SK-N-SH treated with all-trans-retinoic acid at 6 μM for 48 hours (cell line): Measurements from ENCODE around the gene ZBTB32.

Source experiments
- ARNTL ChIP-seq: fragments of 450-650 bp; formaldehyde crosslinking; IDR thresholded peaks from 2 replicates; pipeline ENCODE4 v1.5.0; 2020; ENCODE audit warnings: low read depth, mild to moderate bottlenecking, moderate library complexity, borderline replicate concordance
- BACH2 ChIP-seq: fragments of 250-450 bp; sonication (Bioruptor Pico); IDR thresholded peaks from 2 replicates; pipeline ENCODE4 v1.9.0; 2021; ENCODE audit warnings: mild to moderate bottlenecking, borderline replicate concordance
- CSDC2 ChIP-seq: fragments of 250-450 bp; sonication (Bioruptor Pico); IDR thresholded peaks from 2 replicates; pipeline ENCODE4 v1.5.0; 2020; ENCODE audit warnings: mild to moderate bottlenecking, moderate library complexity
- ISL1 ChIP-seq: fragments of 250-450 bp; sonication (Bioruptor Pico); IDR thresholded peaks from 2 replicates; pipeline ENCODE4 v2.1.2; 2022; ENCODE audit warnings: mild to moderate bottlenecking, moderate library complexity
- OSR1 ChIP-seq: fragments of 250-450 bp; sonication (Bioruptor Pico); IDR thresholded peaks from 2 replicates; pipeline ENCODE4 v1.8.0; 2022; ENCODE audit warnings: moderate library complexity, mild to moderate bottlenecking, inconsistent platforms
- RARB ChIP-seq: fragments of 250-450 bp; sonication (Bioruptor Pico); IDR thresholded peaks from 2 replicates; pipeline ENCODE4 v1.8.0; 2021; ENCODE audit warnings: mild to moderate bottlenecking, moderate library complexity
- ZC3H10 ChIP-seq: fragments of 250-450 bp; sonication (Bioruptor Pico); IDR thresholded peaks from 2 replicates; pipeline ENCODE4 v1.5.1; 2021; ENCODE audit warnings: mild to moderate bottlenecking, moderate library complexity
- ZFP3 ChIP-seq: fragments of 250-450 bp; sonication (Bioruptor Pico); IDR thresholded peaks from 2 replicates; pipeline ENCODE4 v1.5.0; 2020; ENCODE audit warnings: mild to moderate bottlenecking, moderate library complexity
- ZFP30 ChIP-seq: fragments of 450-650 bp; formaldehyde crosslinking; IDR thresholded peaks from 2 replicates; pipeline ENCODE4 v1.5.0; 2022; ENCODE audit warnings: mild to moderate bottlenecking, moderate library complexity
- ZNF70 ChIP-seq: fragments of 450-650 bp; formaldehyde crosslinking; IDR thresholded peaks from 2 replicates; pipeline ENCODE4 v1.5.0; 2020; ENCODE audit warnings: mild to moderate bottlenecking, moderate library complexity
- TF ChIP-seq, protein P1 (sequence below): fragments of 250-450 bp; sonication (Bioruptor Pico); IDR thresholded peaks from 2 replicates; pipeline ENCODE4 v1.8.0; 2020; ENCODE audit warnings: mild to moderate bottlenecking, moderate library complexity, borderline replicate concordance

DNA sequence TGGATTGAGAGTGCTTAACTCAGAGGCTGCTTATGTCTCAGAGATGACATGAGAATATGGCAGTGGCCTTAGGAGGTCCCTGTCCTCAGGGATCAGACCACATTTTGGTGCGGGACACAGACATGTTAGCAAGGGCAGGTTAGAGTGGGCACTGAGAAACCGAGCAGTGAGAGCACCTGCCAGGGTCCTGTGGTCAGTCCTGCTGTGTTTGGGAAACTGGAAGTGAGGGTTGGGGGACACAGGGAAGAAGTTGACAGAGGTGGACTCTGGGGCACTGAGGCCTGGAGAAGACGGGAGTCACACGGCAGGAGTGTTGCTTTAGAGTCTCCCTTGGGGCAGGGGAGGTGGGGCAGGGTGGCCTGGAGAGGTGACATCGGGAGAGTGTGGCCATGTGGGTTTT is 30.5 kb downstream of the ZBTB32 start:
- TF ChIP-seq ZFP3 (CRISPR knock-in tag) (no peak), ZC3H10 (no peak), ISL1 (no peak), CSDC2 (CRISPR knock-in tag) (no peak), OSR1 (CRISPR knock-in tag) (no peak), BACH2 (CRISPR knock-in tag) (no peak), RARB (no peak), ZFP30 (CRISPR knock-in tag) (no peak), ZNF70 (CRISPR knock-in tag) (no peak), ARNTL (no peak)
- TF ChIP-seq, protein P1, sequence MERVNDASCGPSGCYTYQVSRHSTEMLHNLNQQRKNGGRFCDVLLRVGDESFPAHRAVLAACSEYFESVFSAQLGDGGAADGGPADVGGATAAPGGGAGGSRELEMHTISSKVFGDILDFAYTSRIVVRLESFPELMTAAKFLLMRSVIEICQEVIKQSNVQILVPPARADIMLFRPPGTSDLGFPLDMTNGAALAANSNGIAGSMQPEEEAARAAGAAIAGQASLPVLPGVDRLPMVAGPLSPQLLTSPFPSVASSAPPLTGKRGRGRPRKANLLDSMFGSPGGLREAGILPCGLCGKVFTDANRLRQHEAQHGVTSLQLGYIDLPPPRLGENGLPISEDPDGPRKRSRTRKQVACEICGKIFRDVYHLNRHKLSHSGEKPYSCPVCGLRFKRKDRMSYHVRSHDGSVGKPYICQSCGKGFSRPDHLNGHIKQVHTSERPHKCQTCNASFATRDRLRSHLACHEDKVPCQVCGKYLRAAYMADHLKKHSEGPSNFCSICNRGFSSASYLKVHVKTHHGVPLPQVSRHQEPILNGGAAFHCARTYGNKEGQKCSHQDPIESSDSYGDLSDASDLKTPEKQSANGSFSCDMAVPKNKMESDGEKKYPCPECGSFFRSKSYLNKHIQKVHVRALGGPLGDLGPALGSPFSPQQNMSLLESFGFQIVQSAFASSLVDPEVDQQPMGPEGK (CRISPR knock-in tag): no peak
